ENCODE measurements around the gene AUTS2.

Gene AUTS2

GRCh38 chr7:70063927-70064326 lies 465.7 kb downstream of the AUTS2 start:
- no peak overlapping the region for H3K4me2 ChIP-seq (ENCODE audit: low read length)
- no peaks in the 10 kb centered on the region for H3K36me3 ChIP-seq (ENCODE audit: insufficient read depth, low read length)
- no peak overlapping the region for H3K9ac ChIP-seq (ENCODE audit: low read length)
- H4K20me1 ChIP-seq (ENCODE audit: insufficient read depth, low read length): no peaks in the 10 kb centered on the region
- H3K4me1 ChIP-seq (ENCODE audit: insufficient read depth, low read length, severe bottlenecking): no peaks in the 10 kb centered on the region
- no peaks in the 10 kb centered on the region for H3F3A ChIP-seq (ENCODE audit: insufficient read depth, low read length)
- H3K4me3 ChIP-seq (ENCODE audit: low read depth, low read length, poor library complexity, severe bottlenecking): no peak overlapping the region
- no peaks in the 10 kb centered on the region for H3K9me2 ChIP-seq (ENCODE audit: low read depth, low read length)
- no peak for TF ChIP-seq EZH2 (IDR thresholded peaks at IDR 0.05; ENCODE audit: borderline replicate concordance, low read length)
- H3K9me3 ChIP-seq (ENCODE audit: low read length): no peaks in the 10 kb centered on the region
- no peak overlapping the region for H2AFZ ChIP-seq (ENCODE audit: low read length)
- H3K27ac ChIP-seq (ENCODE audit: low read depth, low read length, poor library complexity, severe bottlenecking): no peak overlapping the region
- H3K27me3 ChIP-seq (ENCODE audit: insufficient read depth, low read length): no peaks in the 10 kb centered on the region
- H3K79me2 ChIP-seq (ENCODE audit: insufficient read depth, low read length): peaks cover 6% of the 10 kb centered on the region; the same call in 1 of the 2 replicates

- TF ChIP-seq EZH2 (IDR thresholded peaks at IDR 0.05; ENCODE audit: borderline replicate concordance, low read length): no peak
- TF ChIP-seq CTCF (IDR thresholded peaks at IDR 0.05; ENCODE audit: low read length): no peak
- no peaks in the 10 kb centered on the region for H3K36me3 ChIP-seq (ENCODE audit: insufficient read depth, low read length)
- H3K9me3 ChIP-seq (ENCODE audit: low read length): no peaks in the 10 kb centered on the region
- H3K9ac ChIP-seq (ENCODE audit: low read length): no peak overlapping the region
- peaks cover 6% of the 10 kb centered on the region; the same call in 1 of the 2 replicates for H3K79me2 ChIP-seq (ENCODE audit: insufficient read depth, low read length)
- no peak overlapping the region for H3K4me3 ChIP-seq (ENCODE audit: low read depth, low read length, poor library complexity, severe bottlenecking)
- H4K20me1 ChIP-seq (ENCODE audit: insufficient read depth, low read length): no peaks in the 10 kb centered on the region
- peaks cover 6% of the 10 kb centered on the region for H3K4me1 ChIP-seq (ENCODE audit: insufficient read depth, low read length, severe bottlenecking)
- no peaks in the 10 kb centered on the region for H3K9me2 ChIP-seq (ENCODE audit: low read depth, low read length)
- H3K27me3 ChIP-seq (ENCODE audit: insufficient read depth, low read length): no peaks in the 10 kb centered on the region
- H3F3A ChIP-seq (ENCODE audit: insufficient read depth, low read length): no peaks in the 10 kb centered on the region
- no peak overlapping the region for H3K27ac ChIP-seq (ENCODE audit: low read depth, low read length, poor library complexity, severe bottlenecking)
- H2AFZ ChIP-seq (ENCODE audit: low read length): no peak overlapping the region
- H3K4me2 ChIP-seq (ENCODE audit: low read length): no peak overlapping the region
Observed at GRCh38 chr7:70066844-70067243, 468.6 kb downstream of the AUTS2 start.

GRCh38 chr7:70068531-70068930 lies 470.3 kb downstream of the AUTS2 start:
- H4K20me1 ChIP-seq (ENCODE audit: insufficient read depth, low read length): no peaks in the 10 kb centered on the region
- H3K27me3 ChIP-seq (ENCODE audit: insufficient read depth, low read length): no peaks in the 10 kb centered on the region
- peaks cover 15% of the 10 kb centered on the region for H3K4me1 ChIP-seq (ENCODE audit: insufficient read depth, low read length, severe bottlenecking)
- H3K4me2 ChIP-seq (ENCODE audit: low read length): no peak overlapping the region
- H2AFZ ChIP-seq (ENCODE audit: low read length): no peak overlapping the region
- H3K27ac ChIP-seq (ENCODE audit: low read depth, low read length, poor library complexity, severe bottlenecking): no peak overlapping the region
- H3K9me3 ChIP-seq (ENCODE audit: low read length): no peaks in the 10 kb centered on the region
- no peaks in the 10 kb centered on the region for H3K36me3 ChIP-seq (ENCODE audit: insufficient read depth, low read length)
- no peaks in the 10 kb centered on the region for H3K9me2 ChIP-seq (ENCODE audit: low read depth, low read length)
- no peaks in the 10 kb centered on the region for H3F3A ChIP-seq (ENCODE audit: insufficient read depth, low read length)
- no peak overlapping the region for H3K9ac ChIP-seq (ENCODE audit: low read length)
- H3K79me2 ChIP-seq (ENCODE audit: insufficient read depth, low read length): peaks cover 1% of the 10 kb centered on the region; the same call in 1 of the 2 replicates
- TF ChIP-seq EZH2 (IDR thresholded peaks at IDR 0.05; ENCODE audit: borderline replicate concordance, low read length) (no peak), CTCF (IDR thresholded peaks at IDR 0.05; ENCODE audit: low read length) (no peak)
- H3K4me3 ChIP-seq (ENCODE audit: low read depth, low read length, poor library complexity, severe bottlenecking): no peak overlapping the region

GRCh38 chr7:70069977-70070376 lies 471.7 kb downstream of the AUTS2 start:
- Histone ChIP-seq H2AFZ (ENCODE audit: low read length) (no peak overlapping the region), H3K9ac (ENCODE audit: low read length) (no peak overlapping the region), H3K4me2 (ENCODE audit: low read length) (no peak overlapping the region), H3K4me1 (ENCODE audit: insufficient read depth, low read length, severe bottlenecking) (peaks cover 15% of the 10 kb centered on the region), H3K27me3 (ENCODE audit: insufficient read depth, low read length) (no peaks in the 10 kb centered on the region), H3K36me3 (ENCODE audit: insufficient read depth, low read length) (no peaks in the 10 kb centered on the region), H3K79me2 (ENCODE audit: insufficient read depth, low read length) (no peaks in the 10 kb centered on the region), H3K9me3 (ENCODE audit: low read length) (no peaks in the 10 kb centered on the region), H4K20me1 (ENCODE audit: insufficient read depth, low read length) (no peaks in the 10 kb centered on the region), H3K9me2 (ENCODE audit: low read depth, low read length) (no peaks in the 10 kb centered on the region), H3F3A (ENCODE audit: insufficient read depth, low read length) (no peaks in the 10 kb centered on the region), H3K27ac (ENCODE audit: low read depth, low read length, poor library complexity, severe bottlenecking) (no peak overlapping the region), H3K4me3 (ENCODE audit: low read depth, low read length, poor library complexity, severe bottlenecking) (no peak overlapping the region)
- TF ChIP-seq EZH2 (IDR thresholded peaks at IDR 0.05; ENCODE audit: borderline replicate concordance, low read length) (no peak), CTCF (IDR thresholded peaks at IDR 0.05; ENCODE audit: low read length) (no peak)

Data from OCI-LY1 (cell line).